ENCODE results near the gene MAPK14. TPM values are rescaled to one million over a fixed set of nuclear protein-coding genes. Genes with fewer than 3 reads are reported as not detected.

The MAPK14 gene
- total and polyA plus RNA-seq, 12 donors: 11.3 to 119 (median 49.3) TPM

- intact Hi-C loops (cut with DNase I): no loop called here
These were observed 48.8 kb downstream of the MAPK14 start for GRCh38 chr6:36076178-36077063.

DNA sequence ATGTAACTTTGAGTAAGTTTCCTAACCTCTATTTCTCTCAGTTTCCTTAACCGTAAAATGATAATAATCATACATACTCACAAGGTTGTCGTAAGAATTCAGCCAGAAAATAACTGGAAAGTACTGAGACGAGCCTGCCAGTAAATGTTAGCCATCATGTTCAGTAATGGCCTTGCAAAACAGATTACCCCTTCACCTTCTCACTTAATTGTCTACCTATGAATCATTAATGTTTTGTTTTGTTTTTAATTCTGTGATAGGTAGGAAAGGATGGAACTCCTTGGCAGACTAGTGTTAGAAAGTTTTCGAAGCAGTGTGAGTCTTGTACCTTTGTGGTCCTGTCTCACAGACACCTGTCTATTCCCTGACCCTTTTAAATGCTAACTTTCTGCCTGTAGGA is 50.6 kb downstream of the MAPK14 start:
- Histone ChIP-seq H3K4me1 (replicated peaks in 1 of 2) (peaks cover 0 to 14% of the 10 kb centered on the region in 2 donors), H3K27ac (peak overlapping the region in 2 of 5 donors; percentile 18 to 65), H3K36me3 (replicated peaks in 1 of 2) (peaks cover 0 to 44% of the 10 kb centered on the region in 2 donors), H3K9me3 (replicated peaks in 1 of 3) (no peaks in the 10 kb centered on the region), H3K27me3 (no peaks in the 10 kb centered on the region), H3K4me3 (no peak overlapping the region)
- DNase-seq: no peak
- no peak for TF ChIP-seq POLR2A (IDR thresholded peaks at IDR 0.05)
- TF ChIP-seq, protein P1, sequence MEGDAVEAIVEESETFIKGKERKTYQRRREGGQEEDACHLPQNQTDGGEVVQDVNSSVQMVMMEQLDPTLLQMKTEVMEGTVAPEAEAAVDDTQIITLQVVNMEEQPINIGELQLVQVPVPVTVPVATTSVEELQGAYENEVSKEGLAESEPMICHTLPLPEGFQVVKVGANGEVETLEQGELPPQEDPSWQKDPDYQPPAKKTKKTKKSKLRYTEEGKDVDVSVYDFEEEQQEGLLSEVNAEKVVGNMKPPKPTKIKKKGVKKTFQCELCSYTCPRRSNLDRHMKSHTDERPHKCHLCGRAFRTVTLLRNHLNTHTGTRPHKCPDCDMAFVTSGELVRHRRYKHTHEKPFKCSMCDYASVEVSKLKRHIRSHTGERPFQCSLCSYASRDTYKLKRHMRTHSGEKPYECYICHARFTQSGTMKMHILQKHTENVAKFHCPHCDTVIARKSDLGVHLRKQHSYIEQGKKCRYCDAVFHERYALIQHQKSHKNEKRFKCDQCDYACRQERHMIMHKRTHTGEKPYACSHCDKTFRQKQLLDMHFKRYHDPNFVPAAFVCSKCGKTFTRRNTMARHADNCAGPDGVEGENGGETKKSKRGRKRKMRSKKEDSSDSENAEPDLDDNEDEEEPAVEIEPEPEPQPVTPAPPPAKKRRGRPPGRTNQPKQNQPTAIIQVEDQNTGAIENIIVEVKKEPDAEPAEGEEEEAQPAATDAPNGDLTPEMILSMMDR (IDR thresholded peaks at IDR 0.05): no peak
- 50 to 61% (median 57%) methylated on average over 4 of the region's 4 CpGs for WGBS, 4 donors
- intact Hi-C loops (cut with DNase I): no loop called here

More at GRCh38 chr6:36076178-36077063, 48.8 kb downstream of the MAPK14 start:
- H3K27me3 ChIP-seq: no peaks in the 10 kb centered on the region
- H3K27ac ChIP-seq: no peak overlapping the region
- peaks cover 0 to 33% of the 10 kb centered on the region in 2 donors for H3K36me3 ChIP-seq (replicated peaks in 1 of 2)
- TF ChIP-seq, protein P1 (IDR thresholded peaks at IDR 0.05): no peak
- TF ChIP-seq POLR2A (IDR thresholded peaks at IDR 0.05): no peak
- peaks cover 0 to 14% of the 10 kb centered on the region in 2 donors for H3K4me1 ChIP-seq (replicated peaks in 1 of 2)
- 80 to 90% (median 87%) methylated on average over 3 of the region's 3 CpGs for WGBS, 4 donors
- no peak for DNase-seq
- no peak overlapping the region for H3K4me3 ChIP-seq
- H3K9me3 ChIP-seq (replicated peaks in 1 of 3): no peaks in the 10 kb centered on the region

DNA sequence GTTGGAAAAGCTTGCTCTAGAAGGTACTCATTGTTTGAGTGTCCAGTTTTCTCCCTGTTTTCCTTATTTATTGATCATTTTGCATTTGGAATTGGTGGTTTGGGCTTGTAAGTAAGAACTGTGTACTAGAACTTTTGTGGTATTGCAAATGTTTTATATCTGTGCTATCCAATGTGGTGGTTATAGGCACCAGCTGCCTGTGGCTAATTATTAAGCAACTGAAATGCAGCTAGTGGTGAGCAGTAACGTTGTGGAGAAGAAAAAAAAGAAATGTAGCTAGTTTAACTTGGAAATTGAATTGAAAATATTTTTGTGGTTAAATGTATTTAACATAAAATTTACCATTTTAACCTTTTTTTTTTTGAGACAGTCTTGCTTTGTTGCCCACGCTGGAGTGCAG is 52.0 kb downstream of the MAPK14 start:
- H3K27ac ChIP-seq: no peak overlapping the region
- no peak overlapping the region for H3K4me3 ChIP-seq
- H3K36me3 ChIP-seq (replicated peaks in 1 of 2): peaks cover 0 to 55% of the 10 kb centered on the region in 2 donors
- no peak for DNase-seq
- H3K27me3 ChIP-seq: no peaks in the 10 kb centered on the region
- intact Hi-C loops (cut with DNase I): no loop called here
- TF ChIP-seq POLR2A (IDR thresholded peaks at IDR 0.05): no peak
- TF ChIP-seq, protein P1 (IDR thresholded peaks at IDR 0.05): no peak
- peaks cover 0 to 14% of the 10 kb centered on the region in 2 donors for H3K4me1 ChIP-seq (replicated peaks in 1 of 2)
- H3K9me3 ChIP-seq (replicated peaks in 1 of 3): no peaks in the 10 kb centered on the region
- 83 to 97% (median 89%) methylated on average over 2 of the region's 2 CpGs for WGBS, 4 donors

DNA sequence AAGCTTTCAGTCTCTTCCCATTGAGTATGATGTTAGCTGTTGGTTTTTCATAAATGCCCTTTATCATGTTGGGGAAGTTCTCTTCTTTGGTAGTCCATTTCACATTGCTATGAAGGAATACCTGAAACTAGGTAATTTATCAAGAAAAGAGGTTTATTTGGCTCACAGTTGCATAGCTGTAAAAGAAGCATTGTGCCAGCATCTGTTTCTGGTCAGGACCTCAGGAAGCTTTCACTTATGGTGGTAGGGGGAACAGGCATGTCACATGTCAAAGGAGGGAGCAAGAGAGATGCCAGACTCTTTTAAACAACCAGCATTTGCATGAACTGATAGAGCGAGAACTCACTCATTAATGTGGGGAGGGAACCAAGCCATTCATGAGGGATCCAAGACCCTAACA is 54.7 kb downstream of the MAPK14 start:
- TF ChIP-seq, protein P1 (IDR thresholded peaks at IDR 0.05): no peak
- TF ChIP-seq POLR2A (IDR thresholded peaks at IDR 0.05): no peak
- no peak overlapping the region for H3K27ac ChIP-seq
- no peak for DNase-seq
- peaks cover 0 to 14% of the 10 kb centered on the region in 2 donors for H3K4me1 ChIP-seq (replicated peaks in 1 of 2)
- no peaks in the 10 kb centered on the region for H3K27me3 ChIP-seq
- H3K4me3 ChIP-seq: no peak overlapping the region
- H3K36me3 ChIP-seq (replicated peaks in 1 of 2): peaks cover 0 to 49% of the 10 kb centered on the region in 2 donors
- no peaks in the 10 kb centered on the region for H3K9me3 ChIP-seq (replicated peaks in 1 of 3)
- WGBS, 4 donors: 90 to 100% (median 100%) methylated on average over 1 of the region's 1 CpG
- intact Hi-C loops (cut with DNase I): no loop called here
